HG03025 (cell line): Measurements from ENCODE around the gene RNF32.
"Not testable (repeated sequence)": the region's sequence is repeated elsewhere in the genome, so short reads cannot be mapped to it uniquely, and the experiment has no call there.

Source experiments
- ATAC-seq: cut with Tn5 transposase; IDR thresholded peaks from one replicate; pipeline ENCODE4 v1.9.1; 2021; ENCODE audit warnings: mild to moderate bottlenecking, moderate library complexity; ENCODE audit not compliant: unreplicated experiment, low FRiP score

Gene RNF32

GRCh38 chr7:156669035-156669828 is 28.7 kb downstream of the RNF32 start:
- no peak for ATAC-seq

GRCh38 chr7:156673454-156673853 is 32.9 kb downstream of the RNF32 start:
- ATAC-seq: no peak

- ATAC-seq: no peak
Observed at GRCh38 chr7:156673902-156674301, 33.3 kb downstream of the RNF32 start.

GRCh38 chr7:156675721-156676120 is 35.1 kb downstream of the RNF32 start:
- no peak for ATAC-seq

GRCh38 chr7:156676263-156676662 is 35.7 kb downstream of the RNF32 start:
- ATAC-seq: no peak

GRCh38 chr7:156677374-156678054 is 36.9 kb downstream of the RNF32 start:
- ATAC-seq: no peak

- no peak for ATAC-seq
Observed at GRCh38 chr7:156680281-156680680, 39.7 kb downstream of the RNF32 start.

- ATAC-seq: no peak
Observed at GRCh38 chr7:156682928-156683327, 42.4 kb downstream of the RNF32 start.

- no peak for ATAC-seq
Observed at GRCh38 chr7:156684251-156684650, 43.7 kb downstream of the RNF32 start.

- ATAC-seq: no peak
Observed at GRCh38 chr7:156684661-156685060, 44.1 kb downstream of the RNF32 start.

- no peak for ATAC-seq
Observed at GRCh38 chr7:156691764-156692163, 51.2 kb downstream of the RNF32 start.

GRCh38 chr7:156692849-156693248 is 52.3 kb downstream of the RNF32 start:
- no peak for ATAC-seq

- no peak for ATAC-seq
Observed at GRCh38 chr7:156693627-156694026, 53.1 kb downstream of the RNF32 start.

- ATAC-seq: not testable (repeated sequence)
Observed at GRCh38 chr7:156697283-156697682, 56.7 kb downstream of the RNF32 start.

GRCh38 chr7:156698512-156698911 is 57.9 kb downstream of the RNF32 start:
- ATAC-seq: not testable (repeated sequence)

GRCh38 chr7:156701787-156702186 is 61.2 kb downstream of the RNF32 start:
- not testable (repeated sequence) for ATAC-seq

- no peak for ATAC-seq
Observed at GRCh38 chr7:156702399-156702798, 61.8 kb downstream of the RNF32 start.

GRCh38 chr7:156703209-156703608 is 62.6 kb downstream of the RNF32 start:
- ATAC-seq: no peak

GRCh38 chr7:156703773-156704482 is 63.4 kb downstream of the RNF32 start:
- no peak for ATAC-seq

- ATAC-seq: no peak
Observed at GRCh38 chr7:156722043-156722826, 81.7 kb downstream of the RNF32 start.

GRCh38 chr7:156725073-156725472 is 84.5 kb downstream of the RNF32 start:
- no peak for ATAC-seq
